ENCODE measurements around the gene NGFR.

- no peak for TF ChIP-seq CTCF (conservative IDR thresholded peaks at IDR 0.05 in 1 of 2, IDR thresholded peaks at IDR 0.05 in 1 of 2; ENCODE audit: low read depth in 1 of 2, low read length in 2 of 2)
- no peak for TF ChIP-seq EZH2 (IDR thresholded peaks at IDR 0.05; ENCODE audit: low read length, missing control alignments)
Measured at GRCh38 chr17:49513044-49513395, 17.9 kb downstream of the NGFR start.
